Thoracic aorta (tissue), 2 donors: Measurements from ENCODE around the gene DNAJB12. TPM values are rescaled to one million over a fixed set of nuclear protein-coding genes. Genes with fewer than 3 reads are reported as not detected.
A peak's percentile ranks its signal among the peaks of the same experiment; 100 is the strongest.

ENCODE experiments used
- ATAC-seq: fragments of 150-250 bp; one replicate; pipeline ENCODE4 v1.8.0; 2017; ENCODE audit warnings: low read depth; ENCODE audit not compliant: insufficient number of reproducible peaks, low FRiP score
- DNase-seq: peaks from one replicate; pipeline ENCODE4 v3.0.0-alpha.2; 2020; ENCODE audit warnings: low spot score
- H3K27ac ChIP-seq, 2 donors: fragments of 200-600 bp; sonication (generic); 1 replicate in 1 of 2; 2 replicates in 1 of 2; pipeline ENCODE4 v1.5.1; 2016; ENCODE audit warnings: mild to moderate bottlenecking in 2 of 2, moderate library complexity in 2 of 2
- H3K27me3 ChIP-seq: fragments of 200-600 bp; sonication (generic); replicated peaks from 2 replicates; pipeline ENCODE4 v1.6.0; 2016; ENCODE audit warnings: mild to moderate bottlenecking; ENCODE audit not compliant: insufficient read depth
- H3K36me3 ChIP-seq: fragments of 200-600 bp; sonication (generic); one replicate; pipeline ENCODE4 v1.5.1; 2016
- H3K4me1 ChIP-seq, 2 donors: fragments of 200-600 bp; sonication (generic); 1 replicate in 1 of 2; 2 replicates in 1 of 2; pipeline versions ENCODE4 v1.5.1 to v1.6.0; 2016; ENCODE audit warnings: low read depth in 2 of 2, mild to moderate bottlenecking in 1 of 2; ENCODE audit not compliant: control insufficient read depth in 1 of 2
- H3K4me3 ChIP-seq: fragments of 200-600 bp; sonication (generic); 2 replicates; pipeline ENCODE4 v1.5.1; 2016; ENCODE audit warnings: mild to moderate bottlenecking
- H3K9me3 ChIP-seq: fragments of 200-600 bp; sonication (generic); 2 replicates; pipeline ENCODE4 v1.5.1; 2016
- total RNA-seq, 2 donors: library from RNA; depleted of rRNA; stranded (reverse); fragments of >200 nt; gene quantifications; one replicate each; pipeline versions ENCODE4 v1.1.0 to v1.2.3, GENCODE V29; 2016
- TF ChIP-seq, protein P1 (sequence below): fragments of 200-600 bp; sonication (generic); IDR thresholded peaks from one replicate; pipeline ENCODE4 v1.5.1; 2019; ENCODE audit warnings: antibody characterized with exemption

Gene DNAJB12
- total RNA-seq, 2 donors from 2014 or later, result 33.3 to 39.5 TPM

GRCh38 chr10:72291019-72291532, 63.6 kb downstream of the DNAJB12 start:
- no peak for ATAC-seq
- H3K4me1 ChIP-seq, result peaks cover 4 to 6% of the 10 kb centered on the region in 2 donors
- DNase-seq, result no peak
- H3K4me3 ChIP-seq, result no peak overlapping the region
- H3K27ac ChIP-seq, result no peak overlapping the region
- no peaks in the 10 kb centered on the region for H3K27me3 ChIP-seq
- no peaks in the 10 kb centered on the region for H3K9me3 ChIP-seq
- TF ChIP-seq, protein P1, sequence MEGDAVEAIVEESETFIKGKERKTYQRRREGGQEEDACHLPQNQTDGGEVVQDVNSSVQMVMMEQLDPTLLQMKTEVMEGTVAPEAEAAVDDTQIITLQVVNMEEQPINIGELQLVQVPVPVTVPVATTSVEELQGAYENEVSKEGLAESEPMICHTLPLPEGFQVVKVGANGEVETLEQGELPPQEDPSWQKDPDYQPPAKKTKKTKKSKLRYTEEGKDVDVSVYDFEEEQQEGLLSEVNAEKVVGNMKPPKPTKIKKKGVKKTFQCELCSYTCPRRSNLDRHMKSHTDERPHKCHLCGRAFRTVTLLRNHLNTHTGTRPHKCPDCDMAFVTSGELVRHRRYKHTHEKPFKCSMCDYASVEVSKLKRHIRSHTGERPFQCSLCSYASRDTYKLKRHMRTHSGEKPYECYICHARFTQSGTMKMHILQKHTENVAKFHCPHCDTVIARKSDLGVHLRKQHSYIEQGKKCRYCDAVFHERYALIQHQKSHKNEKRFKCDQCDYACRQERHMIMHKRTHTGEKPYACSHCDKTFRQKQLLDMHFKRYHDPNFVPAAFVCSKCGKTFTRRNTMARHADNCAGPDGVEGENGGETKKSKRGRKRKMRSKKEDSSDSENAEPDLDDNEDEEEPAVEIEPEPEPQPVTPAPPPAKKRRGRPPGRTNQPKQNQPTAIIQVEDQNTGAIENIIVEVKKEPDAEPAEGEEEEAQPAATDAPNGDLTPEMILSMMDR, result no peak
- H3K36me3 ChIP-seq, result no peaks in the 10 kb centered on the region

DNA sequence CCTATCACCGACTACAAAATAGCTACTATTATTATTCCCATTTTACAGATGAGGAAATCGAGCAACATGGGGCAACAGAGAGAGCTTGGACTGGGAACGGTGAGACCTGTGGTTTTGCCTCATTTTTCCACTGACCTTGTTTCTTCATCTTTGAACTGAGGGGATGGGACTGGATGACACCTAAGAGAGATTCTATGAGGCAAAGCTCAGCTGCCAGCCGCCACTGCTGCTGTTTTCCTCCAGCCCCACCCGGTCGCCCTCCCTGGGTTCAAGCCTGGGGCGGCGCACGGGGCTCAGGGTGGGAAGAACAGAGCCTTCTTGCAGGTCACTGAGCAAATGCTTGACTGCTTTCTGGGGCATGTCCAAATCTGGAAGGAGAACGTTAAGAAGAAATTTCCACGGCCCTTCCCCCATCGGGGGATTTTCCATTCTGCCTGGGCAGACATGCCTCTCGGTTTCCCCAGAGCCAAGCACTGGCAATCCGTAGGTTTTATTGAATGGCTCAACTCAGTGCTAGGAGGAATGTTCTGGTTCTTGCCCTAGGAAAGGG, 68.7 kb downstream of the DNAJB12 start:
- no peak overlapping the region for H3K4me3 ChIP-seq
- peak; percentile 57 for ATAC-seq
- no peak for DNase-seq
- no peaks in the 10 kb centered on the region for H3K9me3 ChIP-seq
- no peaks in the 10 kb centered on the region for H3K27me3 ChIP-seq
- TF ChIP-seq, protein P1, result no peak
- peaks cover 4 to 8% of the 10 kb centered on the region in 2 donors for H3K4me1 ChIP-seq
- H3K36me3 ChIP-seq, result no peaks in the 10 kb centered on the region
- H3K27ac ChIP-seq, result no peak overlapping the region

GRCh38 chr10:72283131-72283530, 71.6 kb downstream of the DNAJB12 start:
- Histone ChIP-seq H3K4me3 (no peak overlapping the region), H3K36me3 (no peaks in the 10 kb centered on the region), H3K27me3 (no peaks in the 10 kb centered on the region), H3K27ac (no peak overlapping the region), H3K4me1 (peaks cover 4 to 8% of the 10 kb centered on the region in 2 donors), H3K9me3 (no peaks in the 10 kb centered on the region)
- DNase-seq (no peak), ATAC-seq (no peak)
- TF ChIP-seq, protein P1, result no peak

Other genes with a start within 250 kb of the DNAJB12 start
- gene ANAPC16, start 138.9 kb downstream of the DNAJB12 start, total RNA-seq, result 10 to 100 TPM; 44.0 to 46.7 TPM
- gene ASCC1, start 138.6 kb downstream of the DNAJB12 start, total RNA-seq, result 10 to 100 TPM; 15.2 to 30.3 TPM
- gene DDIT4, start 81.0 kb downstream of the DNAJB12 start, total RNA-seq, result 100 to 1,000 TPM; 163 to 374 TPM